Measurements from ENCODE around the gene TRMT2A.
"Not testable (repeated sequence)": the region's sequence is repeated elsewhere in the genome, so short reads cannot be mapped to it uniquely, and the experiment has no call there.

Gene TRMT2A

DNA sequence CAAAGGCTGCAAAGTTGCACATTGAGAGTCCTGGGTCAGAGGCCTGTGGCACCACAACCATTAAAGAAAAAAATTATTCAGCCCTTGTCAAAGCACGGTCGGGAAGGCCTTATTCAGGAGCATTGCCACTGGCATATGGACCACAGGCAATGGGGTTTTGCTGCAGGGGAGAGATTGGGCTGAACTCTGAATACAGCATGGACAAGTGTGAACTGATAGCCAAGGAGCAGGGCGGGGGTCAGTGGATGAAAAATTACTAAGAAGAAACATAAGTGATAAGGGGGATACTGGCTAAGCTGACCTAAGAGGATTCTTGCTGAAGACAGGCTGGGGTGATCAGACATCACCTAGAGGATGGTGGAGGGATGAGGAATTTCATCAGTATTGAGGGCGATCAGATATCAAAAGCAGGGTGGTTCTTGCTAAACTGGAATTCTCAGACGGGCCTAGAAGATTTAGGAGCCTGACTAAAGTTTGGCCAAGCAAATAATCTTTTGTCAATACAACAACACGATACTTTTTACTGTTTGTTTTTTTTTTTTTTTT is 40.3 kb downstream of the TRMT2A start:
- no peak overlapping the region for H3K4me3 Mint-ChIP-seq

GRCh38 chr22:20071524-20071972 is 45.5 kb downstream of the TRMT2A start:
- peak overlapping the region; percentile 13 for H3K27ac Mint-ChIP-seq
- H3K4me3 Mint-ChIP-seq, result no peak overlapping the region
- no peaks in the 10 kb centered on the region for H3K27me3 Mint-ChIP-seq
- H3K36me3 Mint-ChIP-seq (ENCODE audit: low read depth), result peaks cover 8% of the 10 kb centered on the region
- no peaks in the 10 kb centered on the region for H3K4me1 Mint-ChIP-seq (ENCODE audit: low read depth)
- intact Hi-C loops (cut with micrococcal nuclease), result no loop called here
- no peaks in the 10 kb centered on the region for H3K9me3 Mint-ChIP-seq

More for the DNA sequence above, 40.3 kb downstream of the TRMT2A start:
- Mint-ChIP-seq H3K36me3 (ENCODE audit: low read depth) (no peaks in the 10 kb centered on the region), H3K4me1 (ENCODE audit: low read depth) (peaks cover 11% of the 10 kb centered on the region), H3K9me3 (no peaks in the 10 kb centered on the region), H3K27ac (no peak overlapping the region), H3K27me3 (no peaks in the 10 kb centered on the region)
- intact Hi-C loops (cut with micrococcal nuclease), result no loop called here

DNA sequence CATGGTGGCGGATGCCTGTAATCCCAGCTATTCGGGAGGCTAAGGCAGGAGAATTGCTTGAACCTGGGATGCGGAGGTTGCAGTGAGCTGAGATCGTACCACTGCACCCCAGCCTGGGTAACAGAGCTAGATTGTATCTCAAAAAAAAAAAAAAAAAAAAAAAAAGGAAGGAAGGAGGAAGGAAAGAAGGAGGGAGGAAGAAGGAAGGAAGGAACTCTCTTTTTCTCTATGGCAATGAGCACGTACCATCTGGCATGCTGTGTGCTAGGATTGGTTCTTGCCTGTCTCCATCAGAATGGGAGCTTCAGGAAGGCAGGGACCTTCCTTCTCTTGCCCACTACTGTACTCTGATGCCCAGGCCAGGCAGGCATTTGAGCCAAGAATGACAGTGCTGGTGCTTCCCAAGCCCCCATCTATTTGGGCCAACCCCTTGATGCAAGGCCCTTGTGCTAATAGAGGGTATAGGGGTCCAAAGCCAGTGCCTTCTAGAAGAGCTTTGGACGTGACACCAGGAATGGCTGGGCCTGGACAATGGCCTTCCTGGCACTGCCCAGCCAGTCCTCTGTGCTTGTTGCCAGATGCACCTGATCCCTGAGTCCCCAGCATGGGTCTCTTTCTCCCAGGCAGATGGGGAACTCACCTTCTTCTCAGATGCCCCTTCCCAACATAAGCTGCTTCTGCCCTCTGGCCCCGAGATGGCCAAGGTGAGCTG is 47.5 kb downstream of the TRMT2A start:
- intact Hi-C loops (cut with micrococcal nuclease), result no loop called here
- H3K27me3 Mint-ChIP-seq, result no peaks in the 10 kb centered on the region
- no peak overlapping the region for H3K4me3 Mint-ChIP-seq
- H3K4me1 Mint-ChIP-seq (ENCODE audit: low read depth), result no peaks in the 10 kb centered on the region
- no peaks in the 10 kb centered on the region for H3K9me3 Mint-ChIP-seq
- H3K36me3 Mint-ChIP-seq (ENCODE audit: low read depth), result peaks cover 28% of the 10 kb centered on the region
- H3K27ac Mint-ChIP-seq, result no peak overlapping the region

GRCh38 chr22:20068640-20069039 is 48.4 kb downstream of the TRMT2A start:
- intact Hi-C loops (cut with micrococcal nuclease), result no loop called here
- Mint-ChIP-seq H3K27ac (no peak overlapping the region), H3K36me3 (ENCODE audit: low read depth) (peaks cover 37% of the 10 kb centered on the region), H3K4me1 (ENCODE audit: low read depth) (no peaks in the 10 kb centered on the region), H3K27me3 (no peaks in the 10 kb centered on the region), H3K4me3 (no peak overlapping the region), H3K9me3 (no peaks in the 10 kb centered on the region)

DNA sequence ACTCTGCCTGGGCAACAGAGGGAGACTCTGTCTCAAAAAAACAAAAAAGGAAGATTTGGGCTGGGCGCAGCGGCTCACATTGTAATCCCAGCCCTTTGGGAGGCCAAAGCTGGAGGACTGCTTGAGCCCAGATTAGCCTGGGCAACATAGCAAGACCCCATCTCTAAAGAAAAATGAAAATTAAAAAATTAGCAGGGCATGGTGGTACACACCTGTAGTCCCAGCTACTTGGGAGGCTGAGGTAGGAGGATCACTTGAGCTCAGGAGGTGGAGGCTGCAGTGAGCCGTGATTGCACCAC is 49.7 kb downstream of the TRMT2A start:
- H3K27me3 Mint-ChIP-seq; H3K4me3 Mint-ChIP-seq; H3K9me3 Mint-ChIP-seq; H3K27ac Mint-ChIP-seq; intact Hi-C loops (cut with micrococcal nuclease); H3K4me1 Mint-ChIP-seq (ENCODE audit: low read depth): not testable (repeated sequence)
- H3K36me3 Mint-ChIP-seq (ENCODE audit: low read depth), result peaks cover 50% of the 10 kb centered on the region

DNA sequence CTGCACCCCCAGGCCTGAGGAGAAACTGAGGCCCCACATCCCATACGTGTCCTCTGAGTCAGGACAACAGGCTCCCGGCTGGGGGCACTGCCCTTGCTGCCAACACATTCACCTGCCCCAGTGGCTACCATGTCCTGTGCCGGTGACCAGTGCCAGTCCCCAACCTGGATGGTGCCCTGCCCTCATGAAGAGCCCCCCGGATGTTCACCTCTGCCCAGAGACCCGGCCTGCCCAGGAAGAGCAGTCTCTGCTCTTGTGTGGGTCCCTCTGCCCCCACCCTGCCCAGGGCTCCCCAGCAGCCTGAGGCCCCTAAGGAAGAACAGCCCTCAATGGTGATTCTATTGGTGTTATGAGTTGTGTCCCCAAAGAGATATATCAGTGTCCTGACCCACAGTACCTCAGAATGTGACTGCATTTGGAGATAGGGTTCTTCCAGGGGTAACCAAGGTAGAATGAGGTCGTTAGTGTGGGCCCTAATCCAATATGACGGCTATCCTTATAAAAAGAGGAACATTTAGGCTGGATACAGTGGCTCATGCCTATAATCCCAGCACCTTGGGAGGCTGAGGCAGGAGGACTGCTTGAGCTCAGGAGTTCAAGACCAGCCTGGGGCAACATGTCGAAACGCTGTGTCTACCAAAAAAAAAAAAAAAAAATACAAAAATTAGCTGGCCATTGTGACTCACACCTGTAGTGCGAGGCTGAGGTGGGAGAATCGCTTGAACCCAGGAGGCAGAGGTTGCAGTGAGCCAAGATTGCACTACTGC is 50.2 kb downstream of the TRMT2A start:
- Mint-ChIP-seq H3K27me3 (no peaks in the 10 kb centered on the region), H3K9me3 (no peaks in the 10 kb centered on the region), H3K4me1 (ENCODE audit: low read depth) (no peaks in the 10 kb centered on the region), H3K27ac (no peak overlapping the region), H3K36me3 (ENCODE audit: low read depth) (peaks cover 55% of the 10 kb centered on the region), H3K4me3 (no peak overlapping the region)
- intact Hi-C loops (cut with micrococcal nuclease), result no loop called here

GRCh38 chr22:20065896-20066616 is 51.0 kb downstream of the TRMT2A start:
- Mint-ChIP-seq H3K4me1 (ENCODE audit: low read depth) (no peaks in the 10 kb centered on the region), H3K4me3 (no peak overlapping the region), H3K36me3 (ENCODE audit: low read depth) (peaks cover 63% of the 10 kb centered on the region), H3K9me3 (no peaks in the 10 kb centered on the region), H3K27me3 (no peaks in the 10 kb centered on the region), H3K27ac (no peak overlapping the region)
- intact Hi-C loops (cut with micrococcal nuclease), result no loop called here

- H3K4me3 Mint-ChIP-seq, result no peak overlapping the region
- H3K27me3 Mint-ChIP-seq, result no peaks in the 10 kb centered on the region
- H3K9me3 Mint-ChIP-seq, result no peaks in the 10 kb centered on the region
- H3K27ac Mint-ChIP-seq, result no peak overlapping the region
- peaks cover 76% of the 10 kb centered on the region for H3K36me3 Mint-ChIP-seq (ENCODE audit: low read depth)
- no peaks in the 10 kb centered on the region for H3K4me1 Mint-ChIP-seq (ENCODE audit: low read depth)
- intact Hi-C loops (cut with micrococcal nuclease), result no loop called here
Measured at GRCh38 chr22:20064545-20065262, 52.3 kb downstream of the TRMT2A start.

- H3K4me1 Mint-ChIP-seq (ENCODE audit: low read depth), result no peaks in the 10 kb centered on the region
- H3K4me3 Mint-ChIP-seq, result no peak overlapping the region
- H3K9me3 Mint-ChIP-seq, result no peaks in the 10 kb centered on the region
- H3K27ac Mint-ChIP-seq, result no peak overlapping the region
- intact Hi-C loops (cut with micrococcal nuclease), result no loop called here
- H3K27me3 Mint-ChIP-seq, result no peaks in the 10 kb centered on the region
- peaks cover 82% of the 10 kb centered on the region for H3K36me3 Mint-ChIP-seq (ENCODE audit: low read depth)
Measured at GRCh38 chr22:20064140-20064480, 52.9 kb downstream of the TRMT2A start.

DNA sequence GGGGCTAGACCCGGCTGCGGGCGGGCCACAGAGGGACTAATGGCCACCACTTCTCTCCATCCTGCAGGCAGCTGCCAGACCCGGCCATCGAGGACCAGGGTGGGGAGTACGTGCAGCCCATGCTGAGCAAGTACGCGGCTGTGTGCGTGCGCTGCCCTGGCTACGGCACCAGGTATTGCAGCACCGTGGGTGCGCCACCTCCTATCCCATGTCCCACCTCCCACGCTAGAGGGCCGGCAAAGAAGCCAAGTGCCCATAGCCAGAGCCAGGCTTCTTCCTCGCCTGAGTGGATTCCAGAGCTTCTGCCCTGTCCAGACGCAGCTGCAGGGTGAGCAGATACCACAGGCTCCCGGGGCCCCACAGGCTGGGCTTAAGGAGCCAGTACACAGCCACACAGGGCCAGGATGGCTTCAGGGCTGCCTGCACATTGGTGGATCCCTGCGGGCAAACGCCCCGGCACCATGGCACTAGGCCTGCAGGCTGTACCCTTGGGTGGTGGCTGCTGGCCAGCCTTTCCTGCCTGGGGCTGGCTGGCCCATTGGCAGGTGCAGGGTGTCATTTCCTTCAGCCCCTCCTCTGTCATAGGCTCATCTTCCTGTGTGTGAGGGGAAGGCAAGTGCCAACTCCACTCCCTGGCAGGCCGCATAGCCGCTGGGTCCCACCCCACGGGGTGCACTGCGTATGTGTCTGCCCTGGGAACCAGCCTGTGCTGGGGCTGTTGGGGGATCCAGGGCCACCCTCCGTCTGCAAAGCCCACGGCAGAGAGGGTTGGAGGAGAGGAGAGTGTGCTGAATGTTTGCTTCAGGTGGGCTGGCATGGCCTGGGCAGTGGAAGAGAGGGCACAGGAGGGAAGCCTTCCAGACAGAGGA is 53.5 kb downstream of the TRMT2A start:
- intact Hi-C loops (cut with micrococcal nuclease), result no loop called here
- no peaks in the 10 kb centered on the region for H3K4me1 Mint-ChIP-seq (ENCODE audit: low read depth)
- no peak overlapping the region for H3K27ac Mint-ChIP-seq
- H3K27me3 Mint-ChIP-seq, result no peaks in the 10 kb centered on the region
- no peaks in the 10 kb centered on the region for H3K9me3 Mint-ChIP-seq
- no peak overlapping the region for H3K4me3 Mint-ChIP-seq
- peaks cover 88% of the 10 kb centered on the region for H3K36me3 Mint-ChIP-seq (ENCODE audit: low read depth)

DNA sequence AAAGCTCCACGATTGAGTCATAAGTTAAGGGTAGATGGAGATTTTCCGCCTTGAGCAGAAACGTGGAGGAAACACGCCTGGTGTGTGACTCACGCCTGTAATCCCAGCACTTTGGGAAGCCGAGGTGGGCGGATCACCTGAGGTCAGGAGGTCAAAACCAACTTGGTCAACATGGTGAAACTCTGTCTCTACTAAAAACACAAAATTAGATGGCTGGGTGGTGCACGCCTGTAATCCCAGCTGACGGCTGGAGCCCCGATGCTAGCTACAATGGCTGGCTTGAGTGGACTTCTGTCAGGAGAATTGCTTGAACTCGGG is 54.3 kb downstream of the TRMT2A start:
- Mint-ChIP-seq H3K36me3 (ENCODE audit: low read depth) (peaks cover 96% of the 10 kb centered on the region), H3K27me3 (no peaks in the 10 kb centered on the region)

DNA sequence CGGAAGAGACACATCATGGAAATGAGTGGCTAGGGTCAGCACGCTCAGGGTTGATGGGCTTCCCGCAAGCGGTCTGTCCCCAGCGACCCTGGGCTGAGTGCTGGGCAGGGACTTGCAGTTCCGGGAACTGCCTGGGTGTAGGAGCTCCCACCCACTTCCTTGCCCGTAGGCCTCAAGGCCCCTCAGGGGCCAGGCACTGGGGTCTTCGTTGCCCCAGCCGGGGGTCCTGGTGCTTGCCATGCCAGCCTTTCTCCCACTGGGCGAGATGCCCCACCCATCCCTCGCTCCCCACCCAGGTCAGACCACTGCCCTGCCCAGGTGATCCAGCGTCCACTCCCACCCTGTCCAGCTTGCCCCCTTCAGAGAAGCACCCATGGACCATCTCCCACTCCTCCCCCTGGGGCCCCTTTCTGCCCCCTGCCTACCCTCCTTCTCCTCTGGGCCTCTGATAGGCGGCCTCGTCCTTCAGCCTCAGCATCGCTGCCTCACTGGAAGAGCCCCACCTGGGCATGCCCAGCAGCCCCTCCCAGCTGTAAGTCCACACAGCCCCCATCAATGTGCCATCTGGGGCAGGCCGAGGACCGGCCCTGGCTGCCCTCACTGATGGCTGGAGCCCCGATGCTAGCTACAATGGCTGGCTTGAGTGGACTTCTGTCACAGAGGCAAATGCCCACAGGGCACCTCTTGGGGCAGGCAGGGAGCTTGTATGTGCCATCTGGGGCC is 54.8 kb downstream of the TRMT2A start:
- Mint-ChIP-seq H3K27ac (no peak overlapping the region), H3K4me3 (no peak overlapping the region), H3K27me3 (no peaks in the 10 kb centered on the region), H3K4me1 (ENCODE audit: low read depth) (no peaks in the 10 kb centered on the region), H3K36me3 (ENCODE audit: low read depth) (peaks cover 100% of the 10 kb centered on the region), H3K9me3 (no peaks in the 10 kb centered on the region)
- intact Hi-C loops (cut with micrococcal nuclease), result no loop called here

More for the DNA sequence above, 54.3 kb downstream of the TRMT2A start:
- Mint-ChIP-seq H3K4me3 (no peak overlapping the region), H3K27ac (no peak overlapping the region), H3K4me1 (ENCODE audit: low read depth) (no peaks in the 10 kb centered on the region), H3K9me3 (no peaks in the 10 kb centered on the region)
- intact Hi-C loops (cut with micrococcal nuclease), result no loop called here
